ENCODE measurements around the gene ACAP1. TPM values are rescaled to one million over a fixed set of nuclear protein-coding genes. Genes with fewer than 3 reads are reported as not detected.

ACAP1 gene
- total RNA-seq, 1 donor from 2014 or later = 3.2 TPM

GRCh38 chr17:7379134-7379533 lies 42.8 kb downstream of the ACAP1 start:
- peaks cover 46% of the 10 kb centered on the region for H3K27me3 Mint-ChIP-seq
- H3K36me3 Mint-ChIP-seq = no peaks in the 10 kb centered on the region
- no peak overlapping the region for H3K27ac Mint-ChIP-seq
- peaks cover 5% of the 10 kb centered on the region for H3K9me3 Mint-ChIP-seq
- DNase-seq (ENCODE audit: extremely low spot score, unreplicated experiment) = no peak
- H3K4me1 Mint-ChIP-seq (ENCODE audit: unreplicated experiment) = peaks cover 4% of the 10 kb centered on the region
- TF ChIP-seq CTCF (conservative IDR thresholded peaks at IDR 0.05) = no peak
- H3K4me3 Mint-ChIP-seq = no peak overlapping the region

GRCh38 chr17:7380321-7380720 lies 44.0 kb downstream of the ACAP1 start:
- Mint-ChIP-seq H3K4me1 (ENCODE audit: unreplicated experiment) (peaks cover 4% of the 10 kb centered on the region), H3K4me3 (peak overlapping the region; percentile 86), H3K36me3 (no peaks in the 10 kb centered on the region), H3K9me3 (peaks cover 5% of the 10 kb centered on the region), H3K27me3 (peaks cover 50% of the 10 kb centered on the region), H3K27ac (peak overlapping the region; percentile 75)
- no peak for TF ChIP-seq CTCF (conservative IDR thresholded peaks at IDR 0.05)
- no peak for DNase-seq (ENCODE audit: extremely low spot score, unreplicated experiment)

GRCh38 chr17:7380855-7381683 lies 44.7 kb downstream of the ACAP1 start, which contains the start of gene TNK1:
TNK1 (plus strand) TSS chr17:7381089; CDS start chr17:7382927, 1,838 bp downstream.
- Mint-ChIP-seq H3K9me3 (peaks cover 5% of the 10 kb centered on the region), H3K27ac (peak within 1 kb of the TSS; percentile 80), H3K36me3 (peaks cover 4% of the 10 kb centered on the region), H3K4me1 (ENCODE audit: unreplicated experiment) (peaks cover 4% of the 10 kb centered on the region), H3K4me3 (peak within 1 kb of the TSS; percentile 88), H3K27me3 (peaks cover 50% of the 10 kb centered on the region)
- TF ChIP-seq CTCF (conservative IDR thresholded peaks at IDR 0.05) = no peak
- DNase-seq (ENCODE audit: extremely low spot score, unreplicated experiment) = no peak

GRCh38 chr17:7382901-7383300 lies 46.6 kb downstream of the ACAP1 start:
- H3K27me3 Mint-ChIP-seq = peaks cover 45% of the 10 kb centered on the region
- peaks cover 4% of the 10 kb centered on the region for H3K4me1 Mint-ChIP-seq (ENCODE audit: unreplicated experiment)
- DNase-seq (ENCODE audit: extremely low spot score, unreplicated experiment) = no peak
- TF ChIP-seq CTCF (conservative IDR thresholded peaks at IDR 0.05) = no peak
- peaks cover 5% of the 10 kb centered on the region for H3K9me3 Mint-ChIP-seq
- H3K27ac Mint-ChIP-seq = no peak overlapping the region
- H3K36me3 Mint-ChIP-seq = peaks cover 4% of the 10 kb centered on the region
- peak overlapping the region; percentile 41 for H3K4me3 Mint-ChIP-seq

- peaks cover 4% of the 10 kb centered on the region for H3K4me1 Mint-ChIP-seq (ENCODE audit: unreplicated experiment)
- H3K4me3 Mint-ChIP-seq = no peak overlapping the region
- no peak for DNase-seq (ENCODE audit: extremely low spot score, unreplicated experiment)
- H3K27me3 Mint-ChIP-seq = peaks cover 45% of the 10 kb centered on the region
- TF ChIP-seq CTCF (conservative IDR thresholded peaks at IDR 0.05) = no peak
- H3K36me3 Mint-ChIP-seq = peaks cover 4% of the 10 kb centered on the region
- H3K27ac Mint-ChIP-seq = no peak overlapping the region
- H3K9me3 Mint-ChIP-seq = peaks cover 5% of the 10 kb centered on the region
Observed at GRCh38 chr17:7383371-7383741, 47.0 kb downstream of the ACAP1 start.

Data from type B pancreatic cell (in vitro differentiated cells).